Epidermal melanocyte (primary cell): ENCODE results near the gene DPP10.
"Not testable (repeated sequence)": the region's sequence is repeated elsewhere in the genome, so short reads cannot be mapped to it uniquely, and the experiment has no call there.

Source experiments
- DNase-seq: peaks from one replicate; pipeline ENCODE4 v3.0.0; 2011; ENCODE audit warnings: low spot score; ENCODE audit not compliant: insufficient read length

Gene DPP10

DNA sequence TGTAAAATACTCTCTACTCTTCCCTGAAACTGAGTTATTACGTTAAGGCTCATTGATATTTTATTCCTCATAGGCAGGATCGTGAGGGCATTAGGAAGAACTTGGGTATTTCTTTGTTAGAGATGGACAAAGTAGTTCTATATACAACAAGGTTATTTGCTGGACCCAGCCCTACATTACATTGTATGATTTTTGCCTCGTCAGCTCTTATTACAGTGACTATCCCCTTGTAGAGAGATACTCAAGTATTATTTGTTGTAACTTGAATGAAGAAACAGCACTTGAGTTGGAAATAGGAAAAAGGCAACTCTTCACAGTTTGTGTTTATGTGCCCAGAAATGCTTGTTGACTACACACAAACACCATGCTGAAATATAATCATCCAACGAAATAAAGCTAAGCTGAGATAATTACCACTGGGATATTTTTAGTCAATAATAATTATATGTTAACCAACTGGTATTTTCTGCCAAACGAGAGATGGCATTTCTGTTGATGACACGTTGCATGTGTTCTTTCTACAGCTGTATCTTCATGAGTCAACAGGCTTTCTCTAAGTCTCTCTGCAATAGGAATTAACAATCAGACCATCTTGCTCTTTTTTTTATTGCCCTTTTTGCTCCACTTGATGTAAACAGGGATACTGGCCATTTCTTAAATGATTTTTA lies 947.6 kb downstream of the DPP10 start:
- DNase-seq: no peak

DNA sequence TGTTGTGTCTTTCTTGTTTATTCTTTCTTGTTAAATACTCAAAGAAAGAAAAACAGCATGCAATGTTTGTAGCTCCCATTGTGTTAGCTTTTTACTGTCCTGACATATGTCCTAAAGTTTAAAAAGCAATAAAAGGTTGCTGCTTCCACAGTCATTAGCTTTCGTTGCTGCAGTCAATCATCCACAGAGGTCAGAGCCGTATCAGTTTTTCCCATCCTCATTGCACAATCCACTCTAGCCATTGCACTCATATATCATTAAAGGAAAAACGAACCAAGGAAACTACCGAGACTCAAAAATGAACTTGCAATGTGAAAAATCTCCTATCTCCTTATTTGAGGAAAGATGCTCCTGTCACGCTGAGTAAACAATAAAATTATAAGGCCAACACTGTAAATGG lies 954.1 kb downstream of the DPP10 start:
- DNase-seq: no peak

DNA sequence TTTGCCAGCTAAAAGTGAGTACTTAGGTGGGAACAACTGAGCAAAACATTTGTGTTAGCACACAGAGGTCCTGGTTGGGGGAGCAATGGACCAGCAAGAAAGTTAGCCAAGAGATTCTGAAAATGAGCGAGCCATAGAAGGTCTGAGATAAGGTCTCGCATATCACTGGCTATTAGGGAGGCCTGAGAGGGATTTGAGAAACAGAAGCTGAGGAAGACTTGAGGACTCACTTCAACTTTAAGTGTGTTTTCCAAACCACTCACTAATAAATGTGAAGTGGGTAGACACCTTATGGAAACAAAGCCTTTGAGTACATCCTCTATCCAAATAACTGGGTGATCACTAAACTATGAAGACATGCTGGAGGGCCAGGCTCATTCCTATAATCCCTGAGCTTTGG lies 958.5 kb downstream of the DPP10 start:
- no peak for DNase-seq

GRCh38 chr2:115412501-115412900 lies 970.1 kb downstream of the DPP10 start:
- DNase-seq: no peak

DNA sequence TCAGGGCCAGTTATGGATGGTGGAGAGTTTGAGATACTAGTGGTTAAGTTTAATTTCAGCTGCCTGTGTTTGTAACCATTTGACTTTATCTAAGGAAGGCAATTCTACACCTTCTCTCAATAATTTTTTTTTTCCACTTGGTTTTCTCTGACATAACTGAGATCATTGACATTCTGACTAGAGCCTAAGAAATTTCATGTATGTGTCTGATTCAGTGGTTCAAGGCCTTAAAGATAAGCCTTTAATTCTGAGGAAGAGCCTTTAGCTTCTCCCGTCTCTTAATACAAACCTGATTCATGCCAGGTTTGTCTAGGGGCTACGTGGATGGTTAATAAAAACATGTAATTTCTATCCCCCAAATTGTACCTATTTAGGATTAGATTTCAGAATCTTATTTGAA lies 971.4 kb downstream of the DPP10 start:
- no peak for DNase-seq

DNA sequence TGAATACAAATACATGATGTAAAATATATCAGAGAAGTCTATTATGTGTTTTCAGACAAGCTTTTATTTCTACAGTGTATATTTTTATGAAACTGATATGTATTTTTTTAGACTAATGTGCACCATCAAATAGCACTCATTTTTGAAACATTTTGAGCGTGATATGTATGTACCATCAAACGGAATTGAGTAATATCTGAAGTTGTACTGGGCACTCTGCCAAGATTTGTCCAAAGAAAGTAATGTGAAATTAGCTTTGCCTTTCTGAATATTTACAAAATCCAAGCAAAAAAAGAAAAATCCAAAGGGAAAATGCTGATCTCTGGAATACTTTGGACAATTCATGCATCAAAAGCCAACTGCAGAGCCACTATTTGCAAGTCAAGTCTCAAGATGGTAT lies 972.0 kb downstream of the DPP10 start:
- no peak for DNase-seq

- DNase-seq: no peak
Observed at GRCh38 chr2:115422004-115422634, 979.7 kb downstream of the DPP10 start.

- DNase-seq: no peak
Observed at GRCh38 chr2:115427436-115427835, 985.0 kb downstream of the DPP10 start.

DNA sequence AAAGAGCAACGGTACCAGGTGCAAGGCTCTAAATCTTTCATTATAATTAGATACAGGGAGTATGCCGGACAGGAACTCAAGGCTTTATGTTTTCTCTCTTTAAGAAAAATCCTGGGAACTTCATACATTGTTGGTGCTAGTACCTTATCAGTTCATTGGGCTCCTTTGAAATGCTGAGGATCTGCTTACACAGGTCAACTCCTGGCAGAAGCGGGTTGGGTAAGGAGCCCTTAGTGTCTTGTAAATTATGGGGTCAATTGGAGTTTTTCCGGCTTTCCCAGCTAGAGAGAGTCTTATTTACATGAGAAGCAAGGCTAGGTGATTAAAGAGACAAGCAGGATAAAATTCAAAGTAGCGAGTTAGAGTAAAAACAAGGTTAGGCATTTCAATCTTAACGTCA lies 998.3 kb downstream of the DPP10 start:
- DNase-seq: not testable (repeated sequence)

- DNase-seq: no peak
Observed at GRCh38 chr2:115443539-115444185, 1001.2 kb downstream of the DPP10 start.

GRCh38 chr2:115460008-115460407 lies 1017.6 kb downstream of the DPP10 start:
- DNase-seq: no peak

DNA sequence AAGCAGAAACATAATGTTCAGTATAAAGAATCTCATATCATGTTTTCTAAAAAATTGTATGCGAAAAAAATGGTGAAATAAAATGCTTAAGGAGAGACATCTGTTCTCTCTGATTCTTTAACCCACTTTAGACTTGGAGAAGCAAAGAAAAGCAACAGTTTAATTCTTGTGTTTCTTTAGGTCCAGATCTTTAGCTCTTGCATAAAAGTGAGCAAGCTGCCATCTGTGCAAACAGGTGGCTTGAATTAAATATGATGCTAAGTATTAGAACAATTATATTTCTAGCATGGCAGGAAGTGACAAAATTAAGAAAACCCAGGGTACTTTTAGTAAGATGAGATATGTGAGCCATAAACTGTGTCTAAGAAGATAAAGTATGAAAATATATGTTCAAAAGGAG lies 1038.3 kb downstream of the DPP10 start:
- DNase-seq: no peak

GRCh38 chr2:115481842-115482241 lies 1039.4 kb downstream of the DPP10 start:
- no peak for DNase-seq

GRCh38 chr2:115483666-115484065 lies 1041.2 kb downstream of the DPP10 start:
- DNase-seq: no peak

DNA sequence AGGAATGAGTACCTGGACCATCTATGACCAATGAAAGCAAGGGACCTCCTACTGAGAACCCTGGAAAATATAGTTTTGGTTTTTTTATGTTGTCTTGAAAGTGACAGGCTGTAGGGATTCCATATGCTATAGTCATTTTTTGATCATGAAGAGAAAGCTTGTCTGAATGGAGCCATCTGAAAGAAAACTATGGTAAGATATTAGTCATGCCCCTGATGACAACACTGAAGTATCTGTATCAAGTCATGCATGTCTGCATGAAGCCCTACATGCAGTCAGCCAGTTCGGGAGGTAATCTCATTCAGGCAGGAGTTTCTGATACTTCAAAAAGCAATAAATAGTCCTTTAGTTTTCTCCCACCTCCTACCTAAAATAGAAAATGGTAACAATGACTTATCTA lies 1042.0 kb downstream of the DPP10 start:
- DNase-seq: no peak

- DNase-seq: no peak
Observed at GRCh38 chr2:115484983-115485382, 1042.5 kb downstream of the DPP10 start.

DNA sequence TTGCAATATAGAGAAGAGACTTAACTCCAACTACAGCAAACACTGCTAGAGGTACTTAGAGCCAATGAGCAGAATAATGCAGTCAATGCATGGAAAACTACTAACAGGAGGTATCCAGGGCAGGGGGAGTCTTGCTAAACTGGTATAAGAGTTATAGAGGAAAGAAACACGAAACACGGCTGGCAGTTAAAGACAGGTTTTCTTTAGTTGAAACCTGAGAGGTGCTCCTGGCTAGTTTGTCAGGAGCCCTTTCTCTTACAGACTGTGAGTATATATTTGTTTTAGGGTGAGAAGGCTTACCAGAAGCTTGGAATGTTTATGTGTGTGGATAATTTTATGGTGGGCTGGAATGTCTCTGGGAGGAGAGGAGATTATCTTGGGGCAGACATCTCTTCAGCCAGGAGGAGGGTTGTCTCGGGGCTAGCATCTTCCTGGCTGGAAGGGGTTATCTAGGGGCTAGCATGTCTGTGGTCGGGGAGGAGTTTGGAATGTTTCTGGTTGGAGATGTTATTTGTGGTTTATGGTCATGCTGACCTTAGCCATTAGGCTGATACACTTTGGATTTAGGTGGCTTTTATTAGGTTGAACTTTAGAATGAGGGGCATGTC lies 1048.8 kb downstream of the DPP10 start:
- DNase-seq: no peak

DNA sequence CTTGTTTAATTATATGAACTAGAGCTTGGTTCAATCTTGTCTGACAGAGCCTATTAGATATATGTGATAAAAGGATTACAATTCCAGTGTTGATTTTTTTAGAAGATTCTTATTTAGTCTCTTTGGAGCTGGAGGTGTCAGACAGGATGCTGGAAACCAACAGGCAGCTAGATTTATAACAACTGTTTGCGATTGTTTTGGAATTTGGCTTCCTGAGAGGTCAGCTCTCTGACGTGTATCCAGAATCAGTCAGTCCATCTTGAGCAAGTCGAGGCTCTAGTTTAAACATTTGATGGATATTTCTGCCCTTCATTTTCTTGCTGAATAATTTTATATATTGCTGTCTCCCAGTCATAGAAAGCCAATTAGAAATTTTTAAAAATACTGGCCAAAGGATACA lies 1062.9 kb downstream of the DPP10 start:
- DNase-seq: no peak

DNA sequence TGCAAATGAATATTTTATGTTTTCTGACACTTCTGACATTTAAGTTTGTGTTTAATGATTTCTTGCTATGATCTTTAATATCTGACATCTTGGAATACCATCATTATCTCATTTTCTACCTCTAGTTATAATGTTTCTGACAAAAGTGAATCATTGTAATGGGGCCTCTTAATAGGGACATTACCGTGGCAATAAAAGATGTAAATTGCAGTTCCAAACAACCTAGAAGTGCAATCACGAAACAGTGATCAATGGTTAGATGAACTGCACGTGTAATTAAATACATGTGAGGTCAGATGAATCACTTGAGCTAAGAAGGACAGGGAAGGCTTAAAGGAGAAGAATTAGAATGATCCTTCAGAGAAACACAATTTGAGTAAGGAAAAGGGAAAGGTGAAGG lies 1078.3 kb downstream of the DPP10 start:
- no peak for DNase-seq

- no peak for DNase-seq
Observed at GRCh38 chr2:115524452-115524851, 1082.0 kb downstream of the DPP10 start.

DNA sequence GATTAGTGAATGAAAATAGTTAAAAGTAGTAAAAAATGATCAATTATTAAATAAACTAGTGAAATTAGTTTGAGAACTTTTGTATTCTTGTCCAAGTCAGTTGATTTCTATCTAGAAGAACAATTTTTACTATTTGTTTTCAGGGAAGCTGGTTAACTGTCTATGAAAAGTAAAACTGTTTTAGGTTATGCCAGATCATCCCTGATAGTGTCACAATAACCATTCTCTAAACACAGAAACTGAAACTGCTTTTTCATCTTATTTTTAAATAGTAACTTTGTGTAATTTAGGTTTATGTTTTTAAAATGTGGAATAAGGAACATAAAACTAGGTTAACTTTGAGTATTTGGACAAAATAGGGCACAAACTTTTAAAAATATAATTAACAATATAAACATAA lies 1087.2 kb downstream of the DPP10 start:
- no peak for DNase-seq

DNA sequence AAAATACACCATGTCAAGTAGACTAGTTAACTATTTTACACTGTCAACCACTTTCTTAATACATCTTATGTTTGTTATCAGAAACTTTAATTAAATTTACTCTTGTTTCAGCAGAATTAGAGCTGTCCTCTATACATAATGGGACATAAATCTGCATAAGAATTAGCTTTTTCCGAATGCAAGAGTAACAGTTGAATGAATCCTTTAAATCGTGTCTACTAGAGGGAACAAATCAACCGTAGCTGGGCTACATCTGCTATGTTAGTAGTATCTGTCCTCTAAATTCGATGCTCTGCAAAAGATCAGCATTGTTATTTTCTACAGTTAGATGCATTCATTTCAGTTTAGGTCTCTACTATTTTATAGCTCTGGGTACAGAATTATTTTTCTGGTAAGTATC lies 1090.6 kb downstream of the DPP10 start:
- DNase-seq: no peak

GRCh38 chr2:115541814-115542213 lies 1099.4 kb downstream of the DPP10 start:
- DNase-seq: no peak
